HG03159 (cell line): ENCODE measurements around the gene ASB16.

Experiments used
- ATAC-seq: cut with Tn5 transposase; IDR thresholded peaks from one replicate; pipeline ENCODE4 v1.9.1; 2021; ENCODE audit warnings: mild to moderate bottlenecking, moderate library complexity; ENCODE audit not compliant: unreplicated experiment

The ASB16 gene

DNA sequence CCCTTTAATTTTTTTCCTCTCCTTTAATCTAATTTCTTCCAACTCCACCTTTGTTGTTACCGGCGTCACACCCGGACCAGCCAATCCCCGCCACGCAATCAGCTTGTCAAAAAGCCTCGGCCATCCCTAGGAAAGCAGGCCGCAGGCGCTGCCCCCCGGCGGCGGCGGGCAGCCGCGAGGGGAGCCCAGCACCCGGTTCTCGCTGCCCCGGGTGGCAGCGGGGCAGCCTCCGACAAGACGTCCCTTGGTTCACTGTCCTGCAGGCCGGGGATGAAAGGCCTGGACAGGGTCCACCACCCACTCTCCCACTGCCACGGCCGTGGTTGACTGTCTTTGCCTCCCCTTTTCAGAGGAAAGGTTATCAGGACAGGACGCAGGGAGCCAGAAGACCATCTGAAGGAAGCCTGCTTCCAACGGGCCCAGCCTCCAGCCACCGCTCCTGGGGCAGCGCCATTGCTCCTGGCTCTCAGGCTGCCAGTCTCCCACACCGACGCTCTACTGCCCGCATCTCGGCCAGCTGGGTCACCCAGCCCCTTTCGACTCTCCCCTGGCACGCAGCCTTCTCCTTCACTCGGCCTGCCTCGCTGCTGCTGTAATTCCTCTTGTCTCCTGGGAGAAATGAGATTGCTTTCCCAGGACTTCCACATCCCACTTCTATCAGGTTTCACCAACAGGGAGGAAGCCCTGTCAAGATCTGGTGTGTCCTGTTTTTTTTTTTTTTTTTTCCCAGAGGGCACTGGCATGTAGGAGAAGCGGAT is 51.8 kb downstream of the ASB16 start:
- ATAC-seq: no peak

DNA sequence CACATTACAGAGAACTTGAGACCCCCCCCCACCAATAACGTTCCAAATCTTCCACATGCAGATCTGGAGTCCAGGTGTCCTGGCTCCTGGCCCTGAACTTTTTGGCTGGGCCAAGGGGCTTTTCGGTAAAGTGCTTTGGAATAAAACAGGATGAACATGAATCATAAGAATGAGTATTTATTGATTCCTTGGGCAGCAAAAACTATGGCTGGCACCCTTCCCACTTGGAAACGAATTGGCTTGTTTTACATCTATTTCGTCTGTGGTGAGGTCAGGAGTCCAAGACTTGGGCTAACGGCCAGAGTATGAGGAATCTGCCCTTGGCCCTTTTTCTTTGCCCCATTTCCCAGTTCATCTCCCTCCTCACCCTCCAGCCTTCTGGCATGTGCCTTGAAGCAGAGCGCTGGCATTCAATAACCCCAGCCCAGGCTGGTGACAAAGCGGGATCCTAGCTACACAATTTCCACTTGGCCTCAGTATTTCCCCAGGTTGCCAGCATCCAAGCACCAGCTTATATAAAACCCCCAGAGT is 53.1 kb downstream of the ASB16 start:
- ATAC-seq: no peak
